ENCODE results near the gene ABLIM1.

The ABLIM1 gene

GRCh38 chr10:114545071-114545470 lies 113.0 kb downstream of the ABLIM1 start:
- no peak for TF ChIP-seq CTCF (conservative IDR thresholded peaks at IDR 0.05)
- no peak for TF ChIP-seq ZFX (IDR thresholded peaks at IDR 0.05)
- no peak overlapping the region for H3K27ac ChIP-seq

GRCh38 chr10:114544045-114544659 lies 113.9 kb downstream of the ABLIM1 start:
- no peak overlapping the region for H3K27ac ChIP-seq
- no peak for TF ChIP-seq CTCF (conservative IDR thresholded peaks at IDR 0.05)
- TF ChIP-seq ZFX (IDR thresholded peaks at IDR 0.05): no peak

- H3K27ac ChIP-seq: no peak overlapping the region
- TF ChIP-seq ZFX (IDR thresholded peaks at IDR 0.05) (no peak), CTCF (conservative IDR thresholded peaks at IDR 0.05) (no peak)
These were observed 114.6 kb downstream of the ABLIM1 start for GRCh38 chr10:114543456-114543855.

- no peak for TF ChIP-seq CTCF (conservative IDR thresholded peaks at IDR 0.05)
- TF ChIP-seq ZFX (IDR thresholded peaks at IDR 0.05): no peak
- no peak overlapping the region for H3K27ac ChIP-seq
These were observed 115.7 kb downstream of the ABLIM1 start for GRCh38 chr10:114542373-114542772.

GRCh38 chr10:114541797-114542160 lies 116.3 kb downstream of the ABLIM1 start:
- TF ChIP-seq CTCF (conservative IDR thresholded peaks at IDR 0.05): no peak
- no peak for TF ChIP-seq ZFX (IDR thresholded peaks at IDR 0.05)

GRCh38 chr10:114541081-114541796 lies 116.8 kb downstream of the ABLIM1 start:
- no peak overlapping the region for H3K27ac ChIP-seq
- TF ChIP-seq CTCF (conservative IDR thresholded peaks at IDR 0.05): no peak
- TF ChIP-seq ZFX (IDR thresholded peaks at IDR 0.05): no peak

More at GRCh38 chr10:114541797-114542160, 116.3 kb downstream of the ABLIM1 start:
- H3K27ac ChIP-seq: no peak overlapping the region

- TF ChIP-seq CTCF (conservative IDR thresholded peaks at IDR 0.05) (no peak), ZFX (IDR thresholded peaks at IDR 0.05) (no peak)
- H3K27ac ChIP-seq: no peak overlapping the region
These were observed 117.8 kb downstream of the ABLIM1 start for GRCh38 chr10:114540236-114540635.

All from C4-2B (cell line).